Activated CD4-positive, CD25-positive, alpha-beta regulatory T cell (primary cell): ENCODE results near the gene LYRM2.

Experiments
- DNase-seq, 4 experiments: peaks; one replicate each; lab custom pipeline; 2025; lab: John Stamatoyannopoulos, UW

LYRM2 gene

GRCh38 chr6:89591745-89592144 lies 46.8 kb downstream of the LYRM2 start:
- DNase-seq, result no peak

GRCh38 chr6:89590133-89590532 lies 48.4 kb downstream of the LYRM2 start:
- DNase-seq, result no peak

- DNase-seq, result no peak
These were observed 49.1 kb downstream of the LYRM2 start for GRCh38 chr6:89589297-89590025.

- no peak for DNase-seq
These were observed 53.4 kb downstream of the LYRM2 start for GRCh38 chr6:89585154-89585553.

GRCh38 chr6:89584539-89584938 lies 54.0 kb downstream of the LYRM2 start:
- DNase-seq, result no peak

GRCh38 chr6:89583559-89583958 lies 55.0 kb downstream of the LYRM2 start:
- no peak for DNase-seq

- DNase-seq, result no peak
These were observed 55.8 kb downstream of the LYRM2 start for GRCh38 chr6:89582669-89583325.

- no peak for DNase-seq
These were observed 56.9 kb downstream of the LYRM2 start for GRCh38 chr6:89581689-89582088.

GRCh38 chr6:89580997-89581666 lies 57.4 kb downstream of the LYRM2 start:
- DNase-seq, result no peak

- no peak for DNase-seq
These were observed 63.0 kb downstream of the LYRM2 start for GRCh38 chr6:89575562-89575960.

- DNase-seq, result no peak
These were observed 63.5 kb downstream of the LYRM2 start for GRCh38 chr6:89574910-89575561.

- DNase-seq, result no peak
These were observed 70.7 kb downstream of the LYRM2 start for GRCh38 chr6:89567630-89568390.

GRCh38 chr6:89566930-89567629 lies 71.5 kb downstream of the LYRM2 start:
- DNase-seq, result no peak

GRCh38 chr6:89566008-89566800 lies 72.3 kb downstream of the LYRM2 start:
- DNase-seq, result no peak

GRCh38 chr6:89564752-89565427 lies 73.7 kb downstream of the LYRM2 start:
- no peak for DNase-seq

- DNase-seq, result no peak
These were observed 74.7 kb downstream of the LYRM2 start for GRCh38 chr6:89563866-89564265.

GRCh38 chr6:89562093-89562973 lies 76.2 kb downstream of the LYRM2 start:
- DNase-seq, result no peak

- DNase-seq, result no peak
These were observed 79.1 kb downstream of the LYRM2 start for GRCh38 chr6:89559487-89559886.

GRCh38 chr6:89555806-89556205 lies 82.7 kb downstream of the LYRM2 start:
- no peak for DNase-seq
